GF-D8 (cell line): Measurements from ENCODE around the gene CCSER1.

Source experiments
- DNase-seq: peaks from one replicate; lab custom pipeline; 2025; lab: John Stamatoyannopoulos, UW

The CCSER1 gene

GRCh38 chr4:90127223-90127705 lies at the start of gene CCSER1:
CCSER1 (plus strand) TSS chr4:90127394.
- no peak for DNase-seq

GRCh38 chr4:90078440-90078839 lies 48.8 kb upstream of the CCSER1 start:
- DNase-seq = no peak

GRCh38 chr4:90080116-90080515 lies 47.1 kb upstream of the CCSER1 start:
- no peak for DNase-seq

GRCh38 chr4:90081432-90082144 lies 45.6 kb upstream of the CCSER1 start:
- DNase-seq = no peak

GRCh38 chr4:90082449-90082848 lies 44.7 kb upstream of the CCSER1 start:
- no peak for DNase-seq

- no peak for DNase-seq
These were observed 42.8 kb upstream of the CCSER1 start for GRCh38 chr4:90084277-90084966.

- no peak for DNase-seq
These were observed 42.3 kb upstream of the CCSER1 start for GRCh38 chr4:90084967-90085295.

GRCh38 chr4:90093526-90093925 lies 33.7 kb upstream of the CCSER1 start:
- no peak for DNase-seq

GRCh38 chr4:90095000-90095399 lies 32.2 kb upstream of the CCSER1 start:
- DNase-seq = no peak

- no peak for DNase-seq
These were observed 27.4 kb upstream of the CCSER1 start for GRCh38 chr4:90099812-90100211.

- DNase-seq = no peak
These were observed 23.2 kb upstream of the CCSER1 start for GRCh38 chr4:90103991-90104390.

GRCh38 chr4:90105274-90105673 lies 21.9 kb upstream of the CCSER1 start:
- no peak for DNase-seq

- DNase-seq = no peak
These were observed 14.5 kb upstream of the CCSER1 start for GRCh38 chr4:90112715-90113114.

GRCh38 chr4:90113881-90114457 lies 13.2 kb upstream of the CCSER1 start:
- DNase-seq = no peak

GRCh38 chr4:90118527-90119195 lies 8.5 kb upstream of the CCSER1 start:
- DNase-seq = no peak

- DNase-seq = no peak
These were observed 7.2 kb upstream of the CCSER1 start for GRCh38 chr4:90120037-90120436.

- DNase-seq = no peak
These were observed 6.4 kb upstream of the CCSER1 start for GRCh38 chr4:90120815-90121214.

GRCh38 chr4:90121676-90122354 lies 5.4 kb upstream of the CCSER1 start:
- DNase-seq = no peak

- no peak for DNase-seq
These were observed 4.8 kb upstream of the CCSER1 start for GRCh38 chr4:90122355-90122748.

- DNase-seq = no peak
These were observed 2.9 kb upstream of the CCSER1 start for GRCh38 chr4:90124276-90124675.

GRCh38 chr4:90126805-90127204 lies 389 bp upstream of the CCSER1 start:
- DNase-seq = no peak

- no peak for DNase-seq
These were observed 632 bp downstream of the CCSER1 start for GRCh38 chr4:90127706-90128345.
